GM06990 (cell line): Measurements from ENCODE around the gene LIN7C.

ENCODE experiments used
- DNase-seq: peaks from one replicate; pipeline ENCODE4 v3.0.0-alpha.2; 2011; ENCODE audit not compliant: insufficient read length; ENCODE audit errors: extremely low read depth
- H3K27me3 ChIP-seq: replicated peaks from 2 replicates; pipeline ENCODE4 v1.6.0; 2011; ENCODE audit warnings: low read length; ENCODE audit not compliant: control insufficient read depth, insufficient read depth
- H3K36me3 ChIP-seq: 2 replicates; pipeline ENCODE4 v1.5.1; 2011; ENCODE audit warnings: low read length; ENCODE audit not compliant: control insufficient read depth, insufficient read depth
- H3K4me3 ChIP-seq: replicated peaks from 2 replicates; pipeline ENCODE4 v1.5.1; 2011; ENCODE audit warnings: low read depth, mild to moderate bottlenecking, control low read depth, low read length
- CTCF ChIP-seq: IDR thresholded peaks from 2 replicates; pipeline ENCODE4 v1.5.1; 2011; ENCODE audit warnings: low read length, control low read depth, mild to moderate bottlenecking, inconsistent platforms; ENCODE audit not compliant: insufficient read depth, poor library complexity, severe bottlenecking

The LIN7C gene

GRCh38 chr11:27545946-27546345 is 39.4 kb upstream of the LIN7C start:
- Histone ChIP-seq H3K27me3 (no peaks in the 10 kb centered on the region), H3K36me3 (no peaks in the 10 kb centered on the region), H3K4me3 (no peak overlapping the region)
- DNase-seq: no peak
- no peak for TF ChIP-seq CTCF

GRCh38 chr11:27545035-27545434 is 38.5 kb upstream of the LIN7C start:
- Histone ChIP-seq H3K36me3 (no peaks in the 10 kb centered on the region), H3K4me3 (no peak overlapping the region), H3K27me3 (no peaks in the 10 kb centered on the region)
- no peak for TF ChIP-seq CTCF
- DNase-seq: no peak

- H3K4me3 ChIP-seq: no peak overlapping the region
- H3K36me3 ChIP-seq: no peaks in the 10 kb centered on the region
- no peaks in the 10 kb centered on the region for H3K27me3 ChIP-seq
- DNase-seq: no peak
- TF ChIP-seq CTCF: no peak
Observed at GRCh38 chr11:27541790-27542189, 35.2 kb upstream of the LIN7C start.

- no peak for DNase-seq
- H3K4me3 ChIP-seq: no peak overlapping the region
- H3K36me3 ChIP-seq: no peaks in the 10 kb centered on the region
- TF ChIP-seq CTCF: no peak
- no peaks in the 10 kb centered on the region for H3K27me3 ChIP-seq
Observed at GRCh38 chr11:27540051-27540450, 33.5 kb upstream of the LIN7C start.

GRCh38 chr11:27535103-27535502 is 28.5 kb upstream of the LIN7C start:
- no peak for TF ChIP-seq CTCF
- Histone ChIP-seq H3K36me3 (no peaks in the 10 kb centered on the region), H3K27me3 (no peaks in the 10 kb centered on the region), H3K4me3 (no peak overlapping the region)
- DNase-seq: no peak

- no peak for DNase-seq
- Histone ChIP-seq H3K27me3 (no peaks in the 10 kb centered on the region), H3K4me3 (no peak overlapping the region), H3K36me3 (no peaks in the 10 kb centered on the region)
- TF ChIP-seq CTCF: no peak
Observed at GRCh38 chr11:27532652-27533325, 26.2 kb upstream of the LIN7C start.
